Endodermal cell (in vitro differentiated cells): Measurements from ENCODE around the gene MAPKAPK2. TPM values are rescaled to one million over a fixed set of nuclear protein-coding genes. Genes with fewer than 3 reads are reported as not detected.

Experiments
- DNase-seq: peaks from one replicate; pipeline ENCODE4 v3.0.0-alpha.2; 2017
- H3K27ac ChIP-seq: 2 replicates; pipeline ENCODE4 v1.5.1; 2013; ENCODE audit warnings: mild to moderate bottlenecking, low read depth, low read length, moderate library complexity
- H3K27me3 ChIP-seq: 2 replicates; pipeline ENCODE4 v1.6.1; 2013; ENCODE audit warnings: mild to moderate bottlenecking, low read length, moderate library complexity; ENCODE audit not compliant: insufficient read depth, control insufficient read depth, poor library complexity, severe bottlenecking
- H3K36me3 ChIP-seq: 2 replicates; pipeline ENCODE4 v1.7.0; 2013; ENCODE audit warnings: mild to moderate bottlenecking, low read length, moderate library complexity; ENCODE audit not compliant: control insufficient read depth, insufficient read depth
- H3K4me1 ChIP-seq: one replicate; pipeline ENCODE4 v1.7.0; 2013; ENCODE audit warnings: low read length; ENCODE audit not compliant: control insufficient read depth, insufficient read depth
- H3K4me3 ChIP-seq: 2 replicates; pipeline ENCODE4 v1.5.1; 2013; ENCODE audit warnings: mild to moderate bottlenecking, low read length, moderate library complexity
- H3K9ac ChIP-seq: 2 replicates; pipeline ENCODE4 v1.6.1; 2013; ENCODE audit warnings: mild to moderate bottlenecking, low read length, moderate library complexity; ENCODE audit not compliant: poor library complexity, severe bottlenecking; ENCODE audit errors: extremely low read depth
- H3K9me3 ChIP-seq: 2 replicates; pipeline ENCODE4 v1.6.1; 2013; ENCODE audit warnings: mild to moderate bottlenecking, low read length, moderate library complexity; ENCODE audit not compliant: control insufficient read depth
- H3K27ac Mint-ChIP-seq: 2 replicates; pipeline ENCODE4 v1.8.0; 2020; ENCODE audit warnings: mixed read lengths
- H3K27me3 Mint-ChIP-seq: 2 replicates; pipeline ENCODE4 v1.8.0; 2021; ENCODE audit warnings: mild to moderate bottlenecking, mixed read lengths; ENCODE audit not compliant: insufficient read depth
- H3K36me3 Mint-ChIP-seq: 2 replicates; pipeline ENCODE4 v1.8.0; 2020; ENCODE audit warnings: low read depth, mixed read lengths
- H3K4me1 Mint-ChIP-seq: 2 replicates; pipeline ENCODE4 v1.8.0; 2020; ENCODE audit warnings: mixed read lengths
- H3K4me3 Mint-ChIP-seq: 2 replicates; pipeline ENCODE4 v1.8.0; 2020; ENCODE audit warnings: mild to moderate bottlenecking, moderate library complexity, mixed read lengths
- H3K9me3 Mint-ChIP-seq: 2 replicates; pipeline ENCODE4 v1.8.0; 2020; ENCODE audit warnings: mild to moderate bottlenecking, mixed read lengths
- CTCF ChIP-seq: fragments of 200-600 bp; sonication (generic); conservative IDR thresholded peaks from 2 replicates; pipeline ENCODE4 v1.5.0; 2021; ENCODE audit warnings: antibody characterized with exemption, mild to moderate bottlenecking
- WGBS, 2 experiments: methylation state at CpG; one replicate each; pipeline versions ENCODE4 v1.1.5 to v1.1.7; 2013; ENCODE audit warnings: missing lambda C conversion rate in 2 of 2, mixed read lengths in 1 of 2; ENCODE audit not compliant: insufficient coverage in 1 of 2, insufficient read length in 1 of 2; 5-methylcytosine and 5-hydroxymethylcytosine counted together
- total RNA-seq, 2 donors: library from RNA; stranded (reverse); fragmentation: NEBNext Ultra II Directional in 1 of 2; extraction: Animal tissue kit (Norgen Biotek cat#: 25700) in 1 of 2; gene quantifications; 2 replicates in 1 of 2; 3 replicates in 1 of 2; pipeline ENCODE4 v1.2.1, GENCODE V29; 2021

Gene MAPKAPK2
- total RNA-seq, 2 donors from 2014 or later = 72.8 to 79.7 TPM

DNA sequence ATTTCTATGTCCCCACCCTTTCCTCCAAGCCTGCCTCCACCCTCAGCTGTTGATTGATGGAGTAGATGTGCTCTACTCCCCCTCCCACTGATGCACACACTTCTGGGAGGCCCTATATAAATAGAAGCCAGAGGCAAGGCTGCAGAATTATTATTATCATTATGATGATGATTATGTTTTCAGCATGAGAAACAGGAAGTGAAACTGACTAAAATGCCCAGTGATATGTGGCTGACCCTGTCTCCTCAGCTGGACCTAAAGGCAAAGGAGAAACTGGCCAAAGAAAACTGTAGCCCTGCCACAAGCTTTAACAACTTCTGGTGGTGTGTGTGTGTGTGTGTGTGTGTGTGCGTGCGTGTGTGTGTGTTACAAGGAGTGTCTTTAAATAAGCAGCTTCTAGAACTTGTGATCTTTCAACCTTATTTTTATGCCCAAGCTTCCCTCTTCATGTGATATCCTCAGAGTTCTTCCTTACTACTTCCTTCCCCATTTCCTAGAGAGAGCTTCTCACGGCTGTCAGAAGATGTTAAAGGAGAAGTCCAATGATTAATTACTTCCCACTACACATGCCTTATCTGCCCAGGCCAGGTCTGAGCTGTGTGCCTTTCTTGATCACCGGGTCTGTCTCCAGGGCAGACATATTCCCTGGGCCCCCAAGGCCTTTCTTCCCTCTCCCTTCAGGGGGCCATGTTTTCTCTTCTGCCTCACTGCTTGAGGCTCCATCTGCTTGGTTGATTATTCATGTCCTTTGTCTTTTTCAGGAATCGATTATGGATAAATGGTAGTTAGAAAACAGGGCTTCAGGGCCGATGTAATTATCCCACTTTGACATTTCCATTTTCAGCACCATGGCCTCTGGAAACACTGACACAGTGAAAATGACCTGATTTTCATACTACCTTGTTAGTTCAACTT lies 11.6 kb upstream of the MAPKAPK2 start:
- H3K27ac Mint-ChIP-seq = no peak overlapping the region
- no peaks in the 10 kb centered on the region for H3K9me3 Mint-ChIP-seq

DNA sequence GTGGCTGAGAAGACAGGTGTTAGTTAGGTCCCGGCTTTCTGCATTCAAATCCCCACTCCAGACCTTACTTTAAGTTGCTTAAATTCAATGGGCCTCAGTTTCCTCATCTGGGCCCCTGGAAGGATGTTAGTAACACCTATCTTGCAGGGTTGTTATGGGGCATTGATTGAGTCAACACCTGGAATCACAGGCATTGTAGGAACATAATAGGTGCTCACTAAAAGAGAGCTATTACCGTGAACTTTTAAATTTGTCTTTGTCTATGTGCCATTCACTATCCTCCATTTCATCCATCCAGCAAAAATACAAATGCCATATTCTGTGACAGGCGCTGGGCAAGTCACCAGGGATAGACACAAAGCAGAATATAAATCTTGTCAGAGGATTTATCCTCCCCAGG lies 10.5 kb upstream of the MAPKAPK2 start:
- Histone ChIP-seq H3K9me3 (no peaks in the 10 kb centered on the region), H3K36me3 (no peaks in the 10 kb centered on the region), H3K27me3 (peaks cover 5% of the 10 kb centered on the region), H3K4me1 (peaks cover 16% of the 10 kb centered on the region), H3K4me3 (no peak overlapping the region), H3K27ac (peak overlapping the region; percentile 85), H3K9ac (no peak overlapping the region)
- 87 to 93% methylated on average over 2 to 3 of the region's 3 CpGs for WGBS, 2 experiments
- no peak overlapping the region for H3K4me3 Mint-ChIP-seq
- H3K4me1 Mint-ChIP-seq = peaks cover 6% of the 10 kb centered on the region
- no peak for TF ChIP-seq CTCF
- H3K27ac Mint-ChIP-seq = no peak overlapping the region
- DNase-seq = no peak
- H3K36me3 Mint-ChIP-seq = no peaks in the 10 kb centered on the region
- H3K9me3 Mint-ChIP-seq = no peaks in the 10 kb centered on the region
- H3K27me3 Mint-ChIP-seq = peaks cover 3% of the 10 kb centered on the region

More for the DNA sequence above, 11.6 kb upstream of the MAPKAPK2 start:
- H3K4me3 ChIP-seq = no peak overlapping the region
- Mint-ChIP-seq H3K4me1 (peaks cover 10% of the 10 kb centered on the region), H3K4me3 (no peak overlapping the region), H3K36me3 (no peaks in the 10 kb centered on the region), H3K27me3 (no peaks in the 10 kb centered on the region)
- DNase-seq = no peak
- 52 to 83% methylated on average over 3 to 6 of the region's 6 CpGs for WGBS, 2 experiments
- TF ChIP-seq CTCF = no peak
- peaks cover 16% of the 10 kb centered on the region for H3K4me1 ChIP-seq
- H3K27ac ChIP-seq = peak overlapping the region; percentile 85
- H3K36me3 ChIP-seq = no peaks in the 10 kb centered on the region
- no peak overlapping the region for H3K9ac ChIP-seq
- no peaks in the 10 kb centered on the region for H3K9me3 ChIP-seq
- no peaks in the 10 kb centered on the region for H3K27me3 ChIP-seq

DNA sequence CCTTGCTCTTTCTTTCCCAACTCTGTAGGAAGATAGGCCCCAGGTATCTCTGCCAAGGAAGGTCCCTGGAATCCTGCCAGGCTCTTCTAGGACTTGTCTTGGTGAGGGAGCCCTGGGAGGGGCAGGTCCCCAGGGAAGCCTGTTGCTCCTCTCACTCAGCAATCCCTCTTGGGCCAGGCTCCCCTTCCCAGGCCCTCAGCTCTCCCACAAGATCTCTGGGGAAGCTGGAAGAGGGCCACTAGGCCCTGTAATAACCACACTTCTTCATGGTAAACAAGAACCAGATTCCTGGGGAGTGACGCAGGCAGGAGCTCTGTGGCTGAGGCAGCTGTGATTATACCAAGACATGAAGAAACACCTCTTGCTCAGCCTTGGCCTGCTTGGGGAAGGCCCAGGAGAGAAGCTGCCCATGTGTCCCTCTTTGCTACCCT lies 9.9 kb upstream of the MAPKAPK2 start:
- Mint-ChIP-seq H3K27me3 (peaks cover 6% of the 10 kb centered on the region), H3K4me1 (peaks cover 6% of the 10 kb centered on the region), H3K9me3 (no peaks in the 10 kb centered on the region), H3K36me3 (no peaks in the 10 kb centered on the region), H3K27ac (no peak overlapping the region), H3K4me3 (no peak overlapping the region)
- H3K9me3 ChIP-seq = no peaks in the 10 kb centered on the region
- no peak overlapping the region for H3K9ac ChIP-seq
- H3K4me1 ChIP-seq = peaks cover 16% of the 10 kb centered on the region
- 88 to 94% methylated on average over 1 of the region's 1 CpG for WGBS, 2 experiments
- no peaks in the 10 kb centered on the region for H3K36me3 ChIP-seq
- TF ChIP-seq CTCF = no peak
- H3K27ac ChIP-seq = no peak overlapping the region
- no peak overlapping the region for H3K4me3 ChIP-seq
- DNase-seq = no peak
- H3K27me3 ChIP-seq = peaks cover 5% of the 10 kb centered on the region
